ENCODE results near the gene ALDOC. TPM values are rescaled to one million over a fixed set of nuclear protein-coding genes. Genes with fewer than 3 reads are reported as not detected.

ALDOC gene
- total RNA-seq, 1 experiment from 2014 or later = 53.2 TPM

DNA sequence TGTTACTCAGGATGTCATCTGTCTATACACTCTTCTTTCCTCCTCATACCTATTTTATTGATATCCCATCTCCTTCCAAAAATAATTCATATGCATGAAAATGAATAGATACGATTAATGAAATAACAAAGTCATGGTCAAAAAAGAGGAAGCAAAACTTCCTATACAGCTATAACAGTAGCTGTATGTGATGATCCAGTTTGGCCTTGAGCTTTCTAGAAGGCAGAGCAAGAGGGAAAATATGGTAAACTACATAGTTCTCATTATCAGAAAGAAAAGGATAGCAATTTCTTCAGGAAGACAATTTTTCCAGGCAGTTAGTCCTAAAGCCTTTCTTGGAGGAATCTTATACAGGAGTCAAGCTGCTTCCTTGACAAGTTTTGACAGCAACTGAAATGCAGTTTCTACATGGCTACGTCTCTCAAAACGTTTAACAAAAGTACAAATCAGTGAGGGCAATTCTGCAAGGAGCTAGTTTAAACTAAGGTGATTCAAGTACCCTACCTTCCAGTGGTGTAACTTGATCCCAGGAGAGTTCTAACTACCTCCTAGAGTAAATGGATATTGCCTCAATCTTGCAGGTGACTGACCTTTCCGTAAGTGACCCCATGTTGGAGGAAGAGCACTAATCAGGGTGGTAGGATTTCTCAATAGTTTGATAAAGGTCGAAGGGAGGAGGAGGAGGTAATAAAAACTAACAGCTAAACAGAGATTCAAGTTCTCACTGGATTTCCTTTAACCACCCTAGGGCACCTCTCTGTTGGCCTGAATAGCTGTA lies 21.1 kb upstream of the ALDOC start:
- Histone ChIP-seq H3K27me3 (ENCODE audit: insufficient read depth, low read length) (no peaks in the 10 kb centered on the region), H3K79me2 (ENCODE audit: insufficient read depth, low read length) (no peaks in the 10 kb centered on the region; the same call in 1 of the 2 replicates), H3K23me2 (ENCODE audit: insufficient read length, low read depth, low read length, poor library complexity, severe bottlenecking) (peaks cover 12% of the 10 kb centered on the region), H3K4me2 (ENCODE audit: insufficient read depth, insufficient read length, low read length) (peak overlapping the region; percentile 74), H3K9me3 (ENCODE audit: control insufficient read depth, low read depth, low read length) (no peaks in the 10 kb centered on the region), H3K4me1 (ENCODE audit: insufficient read depth, low read length) (no peaks in the 10 kb centered on the region), H4K20me1 (ENCODE audit: control insufficient read depth, insufficient read depth, insufficient read length) (no peaks in the 10 kb centered on the region), H2BK15ac (ENCODE audit: low read depth, low read length) (no peak overlapping the region), H3K9ac (ENCODE audit: extremely low read depth, insufficient read length, low read length) (peak overlapping the region; percentile 84), H2AFZ (ENCODE audit: low read length) (no peak overlapping the region), H4K8ac (replicated peaks; ENCODE audit: insufficient read length, low read depth, low read length) (no peak overlapping the region), H3K56ac (ENCODE audit: insufficient read length, low read depth, low read length) (no peak overlapping the region), H3K27ac (ENCODE audit: insufficient read length, low read depth, low read length) (no peak overlapping the region), H4K91ac (ENCODE audit: insufficient read length, low read depth, low read length) (no peak overlapping the region), H2BK12ac (ENCODE audit: insufficient read length, low read depth, low read length) (no peak overlapping the region), H2AK5ac (ENCODE audit: insufficient read length, low read length) (no peak overlapping the region), H4K5ac (ENCODE audit: insufficient read length, low read depth, low read length) (no peak overlapping the region), H2BK120ac (ENCODE audit: low read depth, low read length, poor library complexity, severe bottlenecking) (no peak overlapping the region), H3K14ac (ENCODE audit: insufficient read depth, low read length) (no peak overlapping the region), H3K79me1 (ENCODE audit: insufficient read depth, low read depth, low read length, poor library complexity, severe bottlenecking) (no peaks in the 10 kb centered on the region), H3K4ac (ENCODE audit: low read depth, low read length) (no peak overlapping the region), H3K23ac (ENCODE audit: insufficient read length, low read depth, low read length) (no peak overlapping the region), H3K18ac (ENCODE audit: insufficient read length, low read depth, low read length) (no peak overlapping the region), H2BK5ac (ENCODE audit: insufficient read length, low read length) (no peak overlapping the region), H3T11ph (ENCODE audit: low read length) (no peak overlapping the region), H2BK20ac (ENCODE audit: low read depth, low read length, poor library complexity, severe bottlenecking) (no peak overlapping the region)
- Mint-ChIP-seq H3K4me3 (peak overlapping the region; percentile 94 to 97), H3K27ac (peak overlapping the region in 2 of 3 experiments; percentile 99; a peak in 6 of 7 replicates), H3K36me3 (ENCODE audit: insufficient read depth in 1 of 3, low read depth in 3 of 3) (peaks cover 12 to 29% (median 28%) of the 10 kb centered on the region in 3 experiments; a peak in 6 of 7 replicates), H3K27me3 (ENCODE audit: low read depth) (no peaks in the 10 kb centered on the region), H3K9me3 (no peaks in the 10 kb centered on the region), H3K4me1 (peaks cover 16% of the 10 kb centered on the region in 2 experiments)
- WGBS (ENCODE audit: extremely low coverage, insufficient read length, low lambda C conversion rate) = no CpG with 5 or more reads among the region's 5 CpGs
- DNase-seq = no peak
- TF ChIP-seq, protein P1, sequence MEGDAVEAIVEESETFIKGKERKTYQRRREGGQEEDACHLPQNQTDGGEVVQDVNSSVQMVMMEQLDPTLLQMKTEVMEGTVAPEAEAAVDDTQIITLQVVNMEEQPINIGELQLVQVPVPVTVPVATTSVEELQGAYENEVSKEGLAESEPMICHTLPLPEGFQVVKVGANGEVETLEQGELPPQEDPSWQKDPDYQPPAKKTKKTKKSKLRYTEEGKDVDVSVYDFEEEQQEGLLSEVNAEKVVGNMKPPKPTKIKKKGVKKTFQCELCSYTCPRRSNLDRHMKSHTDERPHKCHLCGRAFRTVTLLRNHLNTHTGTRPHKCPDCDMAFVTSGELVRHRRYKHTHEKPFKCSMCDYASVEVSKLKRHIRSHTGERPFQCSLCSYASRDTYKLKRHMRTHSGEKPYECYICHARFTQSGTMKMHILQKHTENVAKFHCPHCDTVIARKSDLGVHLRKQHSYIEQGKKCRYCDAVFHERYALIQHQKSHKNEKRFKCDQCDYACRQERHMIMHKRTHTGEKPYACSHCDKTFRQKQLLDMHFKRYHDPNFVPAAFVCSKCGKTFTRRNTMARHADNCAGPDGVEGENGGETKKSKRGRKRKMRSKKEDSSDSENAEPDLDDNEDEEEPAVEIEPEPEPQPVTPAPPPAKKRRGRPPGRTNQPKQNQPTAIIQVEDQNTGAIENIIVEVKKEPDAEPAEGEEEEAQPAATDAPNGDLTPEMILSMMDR (conservative IDR thresholded peaks at IDR 0.05) = no peak

All from H9 (cell line).